CD4-positive, alpha-beta T cell (primary cell): Measurements from ENCODE around the gene MEGF8. TPM values are rescaled to one million over a fixed set of nuclear protein-coding genes. Genes with fewer than 3 reads are reported as not detected.

Source experiments
- ATAC-seq: fragments of 200-7000 bp; cut with Tn5 transposase; one replicate; pipeline ENCODE4 v1.10.0; 2022; ENCODE audit warnings: mild to moderate bottlenecking; ENCODE audit not compliant: poor library complexity
- CTCF ChIA-PET: fragments of 350-600 bp; sonication (Branson Sonifier 250); formaldehyde crosslinking; loops from one replicate; lab custom pipeline; 2021; ENCODE audit warnings: antibody characterized with exemption, inconsistent platforms; lab: Charles Lee
- POLR2A ChIA-PET: fragments of 350-600 bp; sonication (Branson Sonifier 250); formaldehyde crosslinking; loops from one replicate; lab custom pipeline; 2021; ENCODE audit warnings: antibody characterized with exemption, inconsistent platforms; lab: Charles Lee
- DNase-seq, 14 experiments: peaks; one replicate each; pipeline ENCODE4 v3.0.0-alpha.2; 2013 to 2020; ENCODE audit warnings: mixed read lengths in 2 of 14
- H3K27ac ChIP-seq, 2 donors: one replicate each; pipeline versions ENCODE4 v1.5.1 to v1.7.0; 2013; ENCODE audit warnings: low read length in 2 of 2, low read depth in 1 of 2, mild to moderate bottlenecking in 1 of 2
- H3K27me3 ChIP-seq, 2 experiments: 1 replicate in 1 of 2; 2 replicates in 1 of 2; pipeline versions ENCODE4 v1.6.1 to v1.7.0; 2013; ENCODE audit warnings: low read length in 2 of 2, control low read depth in 1 of 2, mild to moderate bottlenecking in 1 of 2, moderate library complexity in 1 of 2; ENCODE audit not compliant: insufficient read depth in 2 of 2, control insufficient read depth in 1 of 2
- H3K36me3 ChIP-seq: one replicate; pipeline ENCODE4 v1.6.1; 2013; ENCODE audit warnings: low read length, control low read depth; ENCODE audit not compliant: insufficient read depth
- H3K4me1 ChIP-seq: one replicate; pipeline ENCODE4 v1.6.1; 2013; ENCODE audit warnings: low read length, control low read depth; ENCODE audit not compliant: insufficient read depth
- H3K4me3 ChIP-seq: one replicate; pipeline ENCODE4 v1.5.1; 2013; ENCODE audit warnings: mild to moderate bottlenecking, low read length, moderate library complexity
- H3K9me3 ChIP-seq, 2 experiments: 1 replicate in 1 of 2; 2 replicates in 1 of 2; pipeline versions ENCODE4 v1.6.1 to v1.7.0; 2013; ENCODE audit warnings: low read length in 2 of 2, mild to moderate bottlenecking in 2 of 2, control low read depth in 1 of 2, moderate library complexity in 1 of 2; ENCODE audit not compliant: control insufficient read depth in 1 of 2, insufficient read depth in 1 of 2
- H3K27ac Mint-ChIP-seq: one replicate; pipeline ENCODE4 v1.8.0; 2020; ENCODE audit warnings: mixed read lengths
- H3K27me3 Mint-ChIP-seq: one replicate; pipeline ENCODE4 v1.8.0; 2021; ENCODE audit warnings: mixed read lengths
- H3K36me3 Mint-ChIP-seq: one replicate; pipeline ENCODE4 v1.8.0; 2021; ENCODE audit warnings: low read depth, mixed read lengths
- H3K4me1 Mint-ChIP-seq: one replicate; pipeline ENCODE4 v1.8.0; 2021; ENCODE audit warnings: low read depth, mixed read lengths
- H3K4me3 Mint-ChIP-seq: one replicate; pipeline ENCODE4 v1.8.0; 2020; ENCODE audit warnings: mild to moderate bottlenecking, mixed read lengths
- H3K9me3 Mint-ChIP-seq: one replicate; pipeline ENCODE4 v1.8.0; 2020; ENCODE audit warnings: mixed read lengths
- intact Hi-C, 2 experiments: fragments of 100-400 bp; cut with DNase I in 1 of 2; cut with micrococcal nuclease in 1 of 2; formaldehyde crosslinking; loops; one replicate each; pipeline versions ENCODE4 v1.15.1 to v1.9.0; 2023 to 2025; cut with DNase I, micrococcal nuclease
- total RNA-seq, 174 experiments: library from RNA in 2 of 174; stranded (reverse) in 2 of 174; gene quantifications; one replicate each; pipeline ENCODE4 v1.2.3 and lab custom pipeline; 2021 to 2026
- TF ChIP-seq, protein P1 (sequence below): fragments of 200-600 bp; IDR thresholded peaks from one replicate; pipeline ENCODE4 v1.8.0; 2022; ENCODE audit warnings: antibody characterized with exemption, mild to moderate bottlenecking

MEGF8 gene
- total RNA-seq, 2 experiments from 2014 or later, result 4.1 to 4.2 TPM

DNA sequence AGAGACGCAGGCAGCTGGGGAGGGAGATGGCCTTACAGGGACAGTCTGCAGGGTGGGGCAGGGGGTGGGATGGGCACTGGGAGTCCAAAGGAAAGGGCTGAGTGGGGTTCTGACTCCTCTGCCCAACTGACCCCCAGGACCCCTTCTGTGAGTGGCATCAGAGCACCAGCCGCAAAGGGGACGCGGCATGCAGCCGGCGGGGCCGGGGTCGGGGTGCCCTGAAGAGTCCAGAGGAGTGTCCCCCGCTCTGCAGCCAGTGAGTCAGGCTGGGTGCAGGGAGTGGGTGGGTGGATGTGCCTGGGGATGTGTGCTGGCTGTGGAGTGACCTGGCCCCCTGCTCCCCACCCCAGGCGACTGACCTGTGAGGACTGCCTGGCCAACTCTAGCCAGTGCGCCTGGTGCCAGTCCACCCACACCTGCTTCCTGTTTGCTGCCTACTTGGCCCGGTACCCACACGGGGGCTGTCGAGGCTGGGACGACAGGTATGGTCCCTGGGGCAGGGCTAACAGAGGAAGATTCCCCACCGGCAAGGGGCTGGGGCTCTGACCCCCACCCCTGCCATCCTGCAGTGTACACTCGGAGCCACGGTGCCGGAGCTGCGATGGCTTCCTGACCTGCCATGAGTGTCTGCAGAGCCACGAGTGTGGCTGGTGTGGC is 25.8 kb downstream of the MEGF8 start:
- H3K9me3 ChIP-seq, result no peaks in the 10 kb centered on the region
- DNase-seq, result no peak
- H3K27ac ChIP-seq, result no peak overlapping the region
- Mint-ChIP-seq H3K4me1 (no peaks in the 10 kb centered on the region), H3K4me3 (no peak overlapping the region), H3K36me3 (peaks cover 8% of the 10 kb centered on the region), H3K27me3 (no peaks in the 10 kb centered on the region), H3K9me3 (no peaks in the 10 kb centered on the region), H3K27ac (no peak overlapping the region)
- no peak overlapping the region for H3K4me3 ChIP-seq
- CTCF ChIA-PET, result no interaction called here
- intact Hi-C loops, result no loop called here
- TF ChIP-seq, protein P1, sequence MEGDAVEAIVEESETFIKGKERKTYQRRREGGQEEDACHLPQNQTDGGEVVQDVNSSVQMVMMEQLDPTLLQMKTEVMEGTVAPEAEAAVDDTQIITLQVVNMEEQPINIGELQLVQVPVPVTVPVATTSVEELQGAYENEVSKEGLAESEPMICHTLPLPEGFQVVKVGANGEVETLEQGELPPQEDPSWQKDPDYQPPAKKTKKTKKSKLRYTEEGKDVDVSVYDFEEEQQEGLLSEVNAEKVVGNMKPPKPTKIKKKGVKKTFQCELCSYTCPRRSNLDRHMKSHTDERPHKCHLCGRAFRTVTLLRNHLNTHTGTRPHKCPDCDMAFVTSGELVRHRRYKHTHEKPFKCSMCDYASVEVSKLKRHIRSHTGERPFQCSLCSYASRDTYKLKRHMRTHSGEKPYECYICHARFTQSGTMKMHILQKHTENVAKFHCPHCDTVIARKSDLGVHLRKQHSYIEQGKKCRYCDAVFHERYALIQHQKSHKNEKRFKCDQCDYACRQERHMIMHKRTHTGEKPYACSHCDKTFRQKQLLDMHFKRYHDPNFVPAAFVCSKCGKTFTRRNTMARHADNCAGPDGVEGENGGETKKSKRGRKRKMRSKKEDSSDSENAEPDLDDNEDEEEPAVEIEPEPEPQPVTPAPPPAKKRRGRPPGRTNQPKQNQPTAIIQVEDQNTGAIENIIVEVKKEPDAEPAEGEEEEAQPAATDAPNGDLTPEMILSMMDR, result no peak
- ATAC-seq, result no peak
- POLR2A ChIA-PET, result no interaction called here
- no peaks in the 10 kb centered on the region for H3K36me3 ChIP-seq
- H3K27me3 ChIP-seq, result no peaks in the 10 kb centered on the region
- H3K4me1 ChIP-seq, result no peaks in the 10 kb centered on the region

- Mint-ChIP-seq H3K4me3 (no peak overlapping the region), H3K27me3 (no peaks in the 10 kb centered on the region), H3K36me3 (peaks cover 8% of the 10 kb centered on the region), H3K4me1 (no peaks in the 10 kb centered on the region), H3K27ac (no peak overlapping the region), H3K9me3 (no peaks in the 10 kb centered on the region)
- DNase-seq (peak in 2 of 14 experiments; percentile 12 to 22), ATAC-seq (no peak)
- Histone ChIP-seq H3K4me1 (no peaks in the 10 kb centered on the region), H3K4me3 (no peak overlapping the region), H3K27me3 (no peaks in the 10 kb centered on the region), H3K36me3 (peaks cover 4% of the 10 kb centered on the region), H3K9me3 (no peaks in the 10 kb centered on the region), H3K27ac (no peak overlapping the region)
- intact Hi-C loops, result no loop called here
- TF ChIP-seq, protein P1, result no peak
- POLR2A ChIA-PET, result no interaction called here
- CTCF ChIA-PET, result no interaction called here
Measured at GRCh38 chr19:42352301-42353259, 27.1 kb downstream of the MEGF8 start.

- no peak for ATAC-seq
- H3K9me3 ChIP-seq, result no peaks in the 10 kb centered on the region
- no peak overlapping the region for H3K4me3 Mint-ChIP-seq
- intact Hi-C loops, result no loop called here
- TF ChIP-seq, protein P1, result no peak
- CTCF ChIA-PET, result no interaction called here
- H3K27ac Mint-ChIP-seq, result no peak overlapping the region
- no peak for DNase-seq
- peaks cover 8% of the 10 kb centered on the region for H3K36me3 Mint-ChIP-seq
- no peaks in the 10 kb centered on the region for H3K27me3 Mint-ChIP-seq
- H3K36me3 ChIP-seq, result peaks cover 4% of the 10 kb centered on the region
- H3K4me1 Mint-ChIP-seq, result no peaks in the 10 kb centered on the region
- H3K27ac ChIP-seq, result no peak overlapping the region
- POLR2A ChIA-PET, result no interaction called here
- no peaks in the 10 kb centered on the region for H3K27me3 ChIP-seq
- no peak overlapping the region for H3K4me3 ChIP-seq
- H3K4me1 ChIP-seq, result no peaks in the 10 kb centered on the region
- H3K9me3 Mint-ChIP-seq, result no peaks in the 10 kb centered on the region
Measured at GRCh38 chr19:42353341-42354015, 28.0 kb downstream of the MEGF8 start.
